GM18507 (cell line): Measurements from ENCODE around the gene AP2A2.

ENCODE experiments used
- DNase-seq: peaks from one replicate; pipeline ENCODE4 v3.0.0; 2011; ENCODE audit warnings: low read depth; ENCODE audit not compliant: insufficient read length; ENCODE audit errors: extremely low spot score
- FAIRE-seq: peaks from 2 replicates; lab custom pipeline; 2011; peaks lifted over from hg19 to GRCh38; lab: Jason Lieb, UNC

Gene AP2A2

DNA sequence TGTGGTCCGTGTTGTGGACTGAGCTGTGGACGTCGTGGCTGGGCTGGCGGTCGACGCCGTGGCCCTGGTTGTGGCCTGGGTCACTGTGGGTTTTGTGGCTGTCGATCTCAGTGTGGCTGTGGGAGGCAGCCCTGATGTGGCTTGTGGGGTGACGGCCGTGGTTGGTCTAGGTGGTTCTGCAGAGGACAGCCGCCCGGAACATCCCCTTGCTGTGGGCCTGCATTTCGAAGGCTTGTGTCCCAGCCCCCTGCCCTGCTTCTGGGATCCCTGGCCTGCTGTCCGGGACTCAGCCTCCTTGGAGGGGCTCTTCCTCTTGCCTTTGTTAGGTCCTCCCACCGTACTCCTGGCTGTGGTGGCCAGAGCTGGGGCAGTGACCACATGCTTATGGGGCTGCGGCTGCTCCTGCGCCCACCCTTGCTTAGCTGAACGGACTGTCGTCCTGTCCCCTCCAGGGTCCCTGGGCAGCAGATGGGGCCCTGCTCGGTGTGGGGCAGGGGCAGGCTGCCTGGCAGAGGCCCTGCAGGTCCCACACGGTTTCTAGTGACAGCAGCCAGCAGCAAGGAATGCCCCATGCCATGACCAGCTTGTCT lies 93.7 kb downstream of the AP2A2 start:
- FAIRE-seq (no peak), DNase-seq (no peak)

DNA sequence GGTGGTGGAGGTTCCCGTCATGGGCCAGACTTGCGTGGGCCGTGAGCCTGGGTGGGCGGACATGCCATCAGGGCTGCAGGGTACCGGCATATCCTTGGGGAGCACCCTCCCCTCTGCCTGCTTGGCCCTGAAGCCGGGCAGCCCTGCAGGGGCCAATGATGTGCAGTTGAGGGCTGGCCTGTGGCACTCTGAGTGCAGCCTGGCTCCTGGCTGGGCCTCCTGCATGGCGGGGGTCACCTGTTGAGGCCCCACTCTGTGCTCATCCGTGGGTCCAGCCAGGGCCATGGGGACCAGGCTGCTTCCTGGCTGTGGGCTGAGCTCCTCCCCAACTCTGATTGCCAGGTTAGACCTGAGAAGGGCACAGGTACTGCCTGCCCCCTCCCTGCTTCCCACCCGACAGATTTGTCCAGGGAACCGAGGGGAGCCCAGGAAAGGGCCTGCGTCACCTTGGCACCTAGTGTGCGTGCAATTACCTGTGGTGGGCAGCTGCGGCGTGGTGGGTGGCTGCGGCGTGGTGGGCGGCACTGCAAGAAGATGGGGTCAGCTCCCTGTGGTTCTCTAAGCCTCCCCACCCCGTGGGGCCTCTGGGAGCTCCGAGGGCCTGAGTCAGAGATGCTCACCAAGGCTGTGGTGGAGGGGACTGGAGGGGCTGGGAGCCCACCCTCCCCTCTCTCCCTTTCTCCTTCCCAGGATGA lies 94.7 kb downstream of the AP2A2 start:
- FAIRE-seq: no peak
- DNase-seq: no peak

DNA sequence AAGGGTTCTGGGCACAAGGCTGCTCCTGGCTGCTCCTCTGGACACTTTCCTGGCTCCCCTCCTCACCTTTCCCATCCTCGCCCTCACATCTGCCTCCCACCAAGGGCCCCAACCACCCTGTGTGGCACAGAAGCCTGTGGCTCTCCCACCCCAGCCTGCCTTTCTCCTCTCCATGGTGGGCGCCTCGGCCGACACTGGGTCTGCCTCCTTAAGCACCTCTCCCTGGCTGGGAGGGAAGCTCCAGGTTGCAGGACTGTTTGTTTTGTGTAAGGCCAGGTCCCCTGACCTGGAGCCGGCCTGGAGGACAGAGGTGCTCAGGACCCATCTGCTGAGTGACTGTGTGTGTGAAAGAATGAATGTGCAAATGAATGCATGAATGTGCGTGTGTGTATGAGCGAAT lies 96.7 kb downstream of the AP2A2 start:
- no peak for DNase-seq
- no peak for FAIRE-seq

DNA sequence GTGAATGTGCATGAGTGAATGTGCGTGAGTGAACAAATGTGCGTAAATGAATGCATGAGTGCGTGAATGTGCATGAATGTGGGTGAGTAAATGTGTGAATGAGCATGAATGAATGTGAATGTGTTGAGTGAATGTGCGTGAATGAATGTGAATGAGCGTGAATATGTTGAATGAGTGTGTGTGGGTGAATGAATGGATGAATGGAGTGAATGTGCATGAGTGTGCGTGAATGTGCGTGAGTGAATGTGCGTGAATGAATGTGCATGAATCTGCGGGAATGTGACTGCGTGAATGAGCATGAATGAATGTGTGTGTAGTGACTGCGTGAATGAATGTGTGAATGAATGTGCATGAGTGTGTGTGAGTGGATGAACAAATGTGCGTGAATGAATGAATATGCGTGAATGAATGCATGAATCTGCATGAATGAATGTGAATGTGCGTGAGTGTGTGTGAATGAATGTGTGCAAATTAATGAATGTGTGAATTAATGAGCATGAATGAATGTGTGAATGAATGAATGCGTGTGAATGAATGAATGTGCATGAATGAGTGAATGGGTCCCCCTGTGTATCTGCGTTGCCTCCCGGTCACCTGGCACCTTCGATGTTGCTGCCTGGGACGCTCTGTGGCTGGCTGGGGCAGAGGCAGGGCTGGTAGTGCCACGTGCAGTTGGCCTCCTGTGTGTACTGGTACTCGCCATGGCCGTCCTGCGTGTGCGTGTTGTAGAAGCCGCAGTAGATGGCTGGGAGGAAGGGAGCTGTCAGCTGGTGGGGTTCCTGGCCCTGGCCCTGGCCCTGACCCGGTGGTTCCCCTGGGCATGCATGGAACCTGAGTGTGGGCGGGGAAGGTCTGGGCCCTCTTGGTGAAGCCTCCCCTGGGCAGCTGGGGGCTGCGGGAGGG lies 97.5 kb downstream of the AP2A2 start:
- no peak for FAIRE-seq
- DNase-seq: no peak

- no peak for FAIRE-seq
- DNase-seq: no peak
Observed at GRCh38 chr11:1023811-1024596, 98.3 kb downstream of the AP2A2 start.

- FAIRE-seq (no peak), DNase-seq (no peak)
Observed at GRCh38 chr11:1024597-1025409, 99.1 kb downstream of the AP2A2 start.

DNA sequence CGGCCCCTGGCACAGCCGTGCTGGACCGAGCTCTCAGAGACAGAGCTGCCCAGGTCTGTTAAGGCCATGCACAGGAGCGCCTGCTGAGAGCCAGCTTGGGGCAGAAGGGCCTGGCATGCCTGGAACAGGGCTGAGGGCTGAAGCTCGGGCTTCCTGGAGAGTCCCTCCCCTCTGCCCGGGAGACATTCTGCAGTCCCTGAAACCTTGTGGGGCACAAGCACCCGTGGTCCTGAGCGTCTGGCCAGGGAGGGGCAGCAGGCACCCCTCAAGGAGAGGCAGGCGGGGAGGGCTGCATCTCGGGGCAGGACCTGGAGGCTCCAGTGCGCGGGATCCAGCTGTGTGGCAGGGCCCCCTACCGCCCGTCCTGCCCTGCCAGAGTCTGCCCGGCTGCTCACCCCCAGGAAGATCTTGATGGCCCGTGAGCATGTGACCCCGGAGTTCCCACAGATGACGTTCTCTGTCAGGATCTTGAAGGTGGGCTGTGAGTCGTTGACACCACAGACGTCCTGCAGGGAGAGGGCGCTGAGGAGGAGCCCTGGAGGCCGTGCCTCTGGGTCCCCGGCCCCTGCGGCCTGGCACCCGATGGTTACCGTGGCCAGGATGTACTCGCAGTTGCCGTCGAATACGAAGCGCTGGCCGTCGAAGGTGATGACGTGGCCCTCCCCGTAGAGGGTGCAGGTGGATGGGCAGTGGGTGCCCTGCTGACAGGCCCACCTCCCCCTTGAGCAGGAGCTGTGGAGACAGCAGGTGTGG lies 99.9 kb downstream of the AP2A2 start:
- no peak for FAIRE-seq

DNA sequence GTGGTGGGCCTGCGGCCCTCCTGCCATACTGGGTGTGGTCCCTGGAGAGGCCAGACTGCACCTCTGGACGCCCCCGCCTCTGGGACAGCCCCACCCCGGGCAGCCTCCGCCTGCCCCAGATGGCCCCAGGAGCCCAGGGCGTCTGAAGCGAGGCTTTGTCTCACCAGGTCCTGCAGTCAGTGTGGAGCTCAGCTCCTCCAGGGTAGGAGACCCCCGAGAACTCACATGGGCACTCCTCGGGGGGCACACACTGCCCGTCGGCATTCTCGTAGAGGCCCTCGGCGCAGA lies 100.4 kb downstream of the AP2A2 start:
- DNase-seq (no peak), FAIRE-seq (no peak)

More for the DNA sequence above, 99.9 kb downstream of the AP2A2 start:
- no peak for DNase-seq

DNA sequence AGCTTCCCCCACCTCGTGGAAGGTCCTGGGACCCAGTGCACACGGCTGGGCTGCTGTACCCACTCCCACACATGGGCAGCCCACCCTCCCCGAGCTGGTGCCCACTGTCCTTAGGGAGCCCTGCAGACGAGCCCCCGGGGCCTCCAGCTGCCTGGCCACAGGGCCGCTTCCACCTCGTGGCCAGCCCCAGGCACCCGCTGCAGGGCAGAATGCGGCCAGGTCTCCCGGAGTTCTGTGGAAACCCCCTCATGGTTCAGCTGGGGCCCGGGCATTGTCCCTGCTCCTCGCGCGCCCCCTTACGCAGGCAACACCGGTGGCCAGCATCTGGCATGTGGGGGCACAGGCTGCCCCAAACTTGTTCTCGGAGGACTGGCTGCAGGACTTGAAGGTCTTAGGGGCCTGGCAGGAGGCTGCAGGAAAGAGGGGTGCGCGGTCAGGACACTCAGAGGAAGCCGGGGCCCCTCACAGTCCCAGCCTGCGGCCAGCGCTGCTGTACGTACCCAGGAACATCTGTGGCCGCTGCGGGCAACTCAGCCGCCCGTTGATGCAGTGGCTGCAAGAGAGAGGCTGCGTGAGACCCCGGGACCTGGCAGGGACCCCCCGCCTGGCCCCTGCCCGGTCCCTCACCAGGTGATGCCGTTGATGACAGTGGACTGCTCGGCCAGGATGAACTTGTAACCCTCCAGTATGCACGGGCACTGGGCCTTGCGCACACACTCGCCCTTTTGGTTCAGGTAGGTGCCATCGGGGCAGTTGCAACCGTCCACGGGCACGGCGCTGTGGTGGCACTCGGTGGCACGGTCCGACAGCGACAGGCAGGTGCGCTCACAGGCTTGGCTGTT lies 101.2 kb downstream of the AP2A2 start:
- no peak for FAIRE-seq
- DNase-seq: no peak

GRCh38 chr11:1027483-1028290 lies 102.0 kb downstream of the AP2A2 start:
- DNase-seq: no peak
- FAIRE-seq: no peak

- DNase-seq (no peak), FAIRE-seq (no peak)
Observed at GRCh38 chr11:1028291-1028540, 102.5 kb downstream of the AP2A2 start.

DNA sequence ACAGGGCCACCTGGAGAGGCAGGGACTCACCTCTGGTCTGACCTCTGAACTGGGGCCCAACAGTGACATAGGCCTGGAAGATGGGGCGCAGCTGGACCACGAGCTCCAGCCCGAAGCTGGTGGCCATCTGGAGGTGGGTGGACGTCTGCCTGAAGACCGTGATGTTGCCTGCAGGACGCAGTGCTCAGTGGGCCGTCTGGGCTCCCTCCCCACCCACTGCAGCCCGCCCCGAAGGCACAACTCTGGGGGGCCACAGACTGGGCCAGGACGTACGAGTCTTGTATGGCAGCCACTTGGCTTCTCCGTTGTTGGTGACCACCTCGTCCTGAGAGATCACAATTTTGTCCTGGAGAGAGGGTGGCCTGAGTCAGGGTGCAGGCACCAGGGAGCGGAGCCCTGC lies 102.9 kb downstream of the AP2A2 start:
- no peak for FAIRE-seq
- DNase-seq: no peak

GRCh38 chr11:1029051-1029450 lies 103.4 kb downstream of the AP2A2 start:
- no peak for FAIRE-seq
- DNase-seq: no peak

DNA sequence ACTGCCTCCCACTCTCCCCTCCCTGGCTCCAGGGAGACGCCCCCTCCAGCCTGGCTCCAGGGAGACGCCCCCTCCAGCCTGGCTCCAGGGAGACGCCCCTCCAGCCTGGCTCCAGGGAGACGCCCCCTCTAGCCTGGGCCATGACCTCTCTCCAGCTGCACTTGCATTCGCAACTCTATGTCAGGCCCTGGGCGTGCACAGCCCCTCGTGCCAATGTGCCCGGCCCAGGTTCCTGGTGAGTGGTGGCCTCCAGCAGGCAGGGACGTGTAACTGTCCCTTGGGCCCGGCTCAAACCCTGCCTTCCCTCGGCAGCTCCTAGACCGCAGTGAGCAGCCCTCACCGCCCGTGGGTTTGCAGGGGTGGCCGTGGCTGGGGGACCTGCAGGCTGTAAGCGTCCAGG lies 104.0 kb downstream of the AP2A2 start:
- FAIRE-seq: no peak
- no peak for DNase-seq

GRCh38 chr11:1030086-1030485 lies 104.4 kb downstream of the AP2A2 start:
- DNase-seq: no peak
- FAIRE-seq: no peak

- no peak for FAIRE-seq
- no peak for DNase-seq
Observed at GRCh38 chr11:1030556-1030955, 104.9 kb downstream of the AP2A2 start.
